Cardiac fibroblast (primary cell): ENCODE data around the gene SMAP1.
A peak's percentile ranks its signal among the peaks of the same experiment; 100 is the strongest.
"Not testable (repeated sequence)": the region's sequence is repeated elsewhere in the genome, so short reads cannot be mapped to it uniquely, and the experiment has no call there.

Source experiments
- DNase-seq, 2 donors: peaks; one replicate each; pipeline versions ENCODE4 v3.0.0 to v3.0.0-alpha.2; 2010; ENCODE audit warnings: low read depth in 2 of 2
- H3K4me3 ChIP-seq, 2 donors: replicated peaks in 1 of 2; 1 replicate in 1 of 2; 2 replicates in 1 of 2; pipeline ENCODE4 v1.5.1; 2011; ENCODE audit warnings: low read depth in 2 of 2, low read length in 2 of 2, mild to moderate bottlenecking in 2 of 2, moderate library complexity in 1 of 2
- TF ChIP-seq, protein P1 (sequence below): IDR thresholded peaks from one replicate; pipeline ENCODE4 v1.5.1; 2011; ENCODE audit warnings: low read depth, mild to moderate bottlenecking, low read length, inconsistent platforms

The SMAP1 gene

DNA sequence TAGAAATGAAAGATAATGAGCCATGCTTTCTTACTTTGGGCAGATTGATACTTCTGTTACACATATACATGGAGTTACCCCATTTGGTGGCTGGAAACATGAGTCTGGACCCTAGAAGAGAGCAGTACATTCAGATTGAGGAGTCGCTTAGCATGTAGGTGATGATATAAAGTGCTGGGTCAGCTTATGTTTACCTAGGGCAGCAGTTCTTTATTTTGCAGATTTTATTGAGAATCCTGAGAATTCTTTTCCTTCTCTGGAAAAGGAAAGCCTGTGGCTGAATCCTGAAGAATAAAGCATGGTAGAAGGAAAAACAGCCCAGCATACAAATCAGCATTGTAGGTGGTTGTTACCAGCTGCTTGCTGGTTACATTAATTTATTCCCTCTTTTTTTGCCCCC lies 91.2 kb downstream of the SMAP1 start:
- no peak for DNase-seq
- TF ChIP-seq, protein P1, sequence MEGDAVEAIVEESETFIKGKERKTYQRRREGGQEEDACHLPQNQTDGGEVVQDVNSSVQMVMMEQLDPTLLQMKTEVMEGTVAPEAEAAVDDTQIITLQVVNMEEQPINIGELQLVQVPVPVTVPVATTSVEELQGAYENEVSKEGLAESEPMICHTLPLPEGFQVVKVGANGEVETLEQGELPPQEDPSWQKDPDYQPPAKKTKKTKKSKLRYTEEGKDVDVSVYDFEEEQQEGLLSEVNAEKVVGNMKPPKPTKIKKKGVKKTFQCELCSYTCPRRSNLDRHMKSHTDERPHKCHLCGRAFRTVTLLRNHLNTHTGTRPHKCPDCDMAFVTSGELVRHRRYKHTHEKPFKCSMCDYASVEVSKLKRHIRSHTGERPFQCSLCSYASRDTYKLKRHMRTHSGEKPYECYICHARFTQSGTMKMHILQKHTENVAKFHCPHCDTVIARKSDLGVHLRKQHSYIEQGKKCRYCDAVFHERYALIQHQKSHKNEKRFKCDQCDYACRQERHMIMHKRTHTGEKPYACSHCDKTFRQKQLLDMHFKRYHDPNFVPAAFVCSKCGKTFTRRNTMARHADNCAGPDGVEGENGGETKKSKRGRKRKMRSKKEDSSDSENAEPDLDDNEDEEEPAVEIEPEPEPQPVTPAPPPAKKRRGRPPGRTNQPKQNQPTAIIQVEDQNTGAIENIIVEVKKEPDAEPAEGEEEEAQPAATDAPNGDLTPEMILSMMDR: no peak
- no peak overlapping the region for H3K4me3 ChIP-seq

DNA sequence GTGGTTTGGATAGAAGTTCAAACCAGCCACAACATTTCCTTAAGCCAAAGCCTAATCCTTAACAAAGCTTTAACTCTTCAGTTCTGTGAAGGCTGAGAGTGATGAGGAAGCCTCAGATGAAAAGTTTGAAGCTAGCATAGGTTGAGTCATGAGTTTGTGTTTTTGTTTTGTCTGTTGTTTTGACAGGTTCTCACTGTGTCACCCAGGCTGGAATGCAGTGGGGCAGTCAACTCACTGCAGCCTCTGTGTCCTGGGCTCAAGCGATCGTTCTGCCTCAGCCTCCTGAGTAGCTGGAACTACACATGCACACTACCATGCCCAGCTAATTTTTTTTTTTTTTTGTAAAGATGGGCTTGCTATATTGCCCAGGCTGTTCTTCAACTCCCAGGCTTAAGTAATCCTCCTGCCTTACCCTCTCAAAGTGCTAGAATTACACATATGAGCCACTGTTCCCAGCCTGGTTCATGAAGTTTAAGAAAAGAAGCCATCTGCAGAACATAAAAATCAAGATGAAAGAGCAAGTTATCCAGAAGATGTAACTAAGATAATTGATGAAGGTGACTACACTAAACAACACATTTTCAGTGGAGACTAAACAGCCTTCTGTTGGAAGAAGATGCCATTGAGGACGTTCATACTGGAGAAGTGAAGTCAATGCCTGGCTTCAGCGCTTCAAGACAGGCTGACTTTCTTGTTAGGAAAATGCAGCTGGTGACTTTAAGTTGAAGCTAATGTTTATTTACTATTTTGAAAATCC lies 96.2 kb downstream of the SMAP1 start:
- DNase-seq: peak; percentile 1 to 48
- H3K4me3 ChIP-seq: no peak overlapping the region
- TF ChIP-seq, protein P1: no peak

DNA sequence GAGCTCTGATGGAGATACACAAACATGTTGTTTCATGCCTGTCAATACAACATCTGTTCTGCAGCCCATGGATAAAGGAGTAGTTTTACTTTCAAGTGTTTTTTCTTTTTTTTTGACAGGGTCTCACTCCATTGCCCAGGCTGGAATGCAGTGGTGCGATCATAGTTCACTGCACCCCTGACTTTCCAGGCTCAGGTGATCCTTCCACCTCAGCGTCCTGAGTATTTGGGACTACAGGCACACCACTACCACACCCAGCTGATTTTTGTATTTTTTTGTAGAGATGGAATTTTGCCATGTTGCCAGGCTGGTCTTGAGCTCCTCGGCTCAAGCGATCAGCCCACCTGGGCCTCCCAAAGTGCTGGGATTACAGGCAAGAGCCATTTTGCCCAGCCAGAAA lies 97.0 kb downstream of the SMAP1 start:
- no peak overlapping the region for H3K4me3 ChIP-seq
- TF ChIP-seq, protein P1: no peak
- no peak for DNase-seq

DNA sequence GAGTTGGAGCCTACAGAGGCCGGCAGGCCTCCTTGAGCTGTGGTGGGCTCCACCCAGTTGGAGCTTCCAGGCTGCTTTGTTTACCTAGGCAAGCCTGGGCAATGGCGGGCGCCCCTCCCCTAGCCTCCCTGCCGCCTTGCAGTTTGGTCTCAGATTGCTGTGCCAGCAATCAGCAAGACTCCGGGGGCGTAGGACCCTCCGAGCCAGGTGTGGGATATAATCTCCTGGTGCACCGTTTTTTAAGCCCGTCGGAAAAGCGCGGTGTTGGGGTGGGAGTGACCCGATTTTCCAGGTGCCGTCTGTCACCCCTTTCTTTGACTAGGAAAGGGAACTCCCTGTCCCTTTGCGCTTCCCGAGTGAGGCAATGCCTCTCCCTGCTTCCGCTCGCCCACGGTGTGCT lies 103.7 kb downstream of the SMAP1 start:
- DNase-seq, H3K4me3 ChIP-seq: not testable (repeated sequence)

DNA sequence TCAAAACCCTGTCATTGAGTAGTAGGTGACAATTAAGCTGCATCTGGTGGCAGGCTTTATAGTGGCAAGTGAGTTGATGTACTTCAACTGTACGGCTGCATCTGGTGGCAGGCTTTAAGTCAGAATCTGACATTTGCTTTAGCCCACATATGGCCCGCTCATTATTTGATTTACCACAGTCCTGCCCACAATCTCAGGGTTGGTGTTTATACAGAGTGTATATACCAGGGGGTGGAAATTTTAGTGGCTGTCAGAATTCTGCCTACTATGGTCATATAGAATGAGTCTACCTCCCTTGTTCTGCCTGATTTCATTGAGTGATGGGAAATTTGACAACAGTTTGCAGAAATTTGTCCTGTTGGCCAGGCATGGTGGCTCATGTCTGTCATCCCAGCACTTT lies 112.3 kb downstream of the SMAP1 start:
- TF ChIP-seq, protein P1: no peak
- H3K4me3 ChIP-seq: no peak overlapping the region
- no peak for DNase-seq

DNA sequence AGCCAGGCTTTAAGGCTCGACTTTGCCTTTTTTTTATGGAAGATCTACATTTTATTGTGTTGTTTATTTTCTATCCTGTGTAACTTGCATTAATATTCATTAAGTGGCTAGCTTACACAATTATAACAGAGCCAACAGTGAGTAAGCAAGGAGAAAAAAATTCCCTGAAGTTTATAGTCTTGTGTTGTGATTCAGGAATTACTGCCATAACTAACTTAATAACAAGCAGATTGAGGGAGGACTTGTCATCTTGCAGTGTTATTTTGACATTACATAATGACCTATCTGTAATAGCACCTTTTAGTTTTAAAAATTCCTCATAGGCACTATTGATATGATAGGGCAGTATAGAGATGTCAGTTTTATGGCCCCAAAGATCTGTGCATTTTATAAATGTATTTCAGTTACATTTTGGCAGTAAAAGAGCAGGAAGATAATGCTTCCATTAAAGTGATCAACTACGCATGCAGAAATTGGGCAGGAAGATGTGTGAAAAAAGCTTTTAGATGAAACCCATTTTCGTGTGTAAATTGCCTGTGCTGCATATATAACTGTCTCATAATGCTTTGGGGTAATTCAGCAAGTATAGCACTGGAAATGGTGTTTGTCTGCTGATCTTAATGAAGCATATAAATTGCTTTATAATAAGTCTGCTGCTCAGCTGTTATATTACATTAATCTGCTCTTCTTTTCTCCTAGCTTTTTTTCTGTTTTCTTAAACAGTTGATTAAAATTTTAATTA lies 123.0 kb downstream of the SMAP1 start:
- DNase-seq: no peak
- no peak overlapping the region for H3K4me3 ChIP-seq
- TF ChIP-seq, protein P1: no peak

DNA sequence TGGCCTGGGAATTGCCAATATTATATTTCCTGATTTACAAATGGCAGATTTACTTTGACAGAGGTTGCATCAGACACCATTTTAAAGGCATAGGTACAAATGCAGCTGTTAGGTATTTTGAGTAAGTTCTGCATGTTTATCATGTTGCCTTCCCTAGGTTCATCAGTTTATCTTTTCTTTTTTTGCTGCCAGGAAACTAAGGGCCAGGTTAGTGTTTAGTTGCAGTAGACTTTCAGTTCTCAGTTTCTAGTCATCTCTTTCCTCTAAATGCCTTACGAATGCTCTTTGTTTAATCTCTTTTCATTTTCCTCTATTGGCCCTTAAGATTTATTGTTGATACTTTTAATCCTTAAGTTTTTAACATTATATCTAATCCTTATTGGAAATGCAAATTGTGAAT lies 129.9 kb downstream of the SMAP1 start:
- TF ChIP-seq, protein P1: no peak
- DNase-seq: no peak
- H3K4me3 ChIP-seq: no peak overlapping the region
